ENCODE results near the gene AP5Z1. TPM values are rescaled to one million over a fixed set of nuclear protein-coding genes. Genes with fewer than 3 reads are reported as not detected.

AP5Z1 gene
- total RNA-seq, 1 experiment from 2014 or later = 38.3 TPM

DNA sequence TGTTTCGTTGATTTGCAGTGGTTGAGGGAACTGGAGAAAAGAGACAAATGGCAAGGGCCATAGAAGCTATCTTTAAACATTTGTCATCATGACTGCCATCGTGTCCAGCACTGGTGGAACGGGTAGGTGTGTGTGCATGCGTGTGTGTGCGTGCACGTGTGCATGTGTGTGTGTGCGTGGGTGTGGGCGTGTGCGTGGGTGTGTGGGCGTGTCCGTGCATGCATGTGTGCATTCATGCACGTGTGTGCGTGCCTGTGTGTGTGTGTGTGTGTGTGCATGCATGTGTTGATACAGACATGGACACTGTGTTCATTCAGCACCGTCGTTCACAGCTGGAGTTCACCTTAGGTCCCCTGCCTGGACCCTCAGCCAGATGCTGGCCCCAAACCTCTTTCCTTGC lies 38.1 kb upstream of the AP5Z1 start:
- Mint-ChIP-seq H3K4me3 (no peak overlapping the region), H3K4me1 (peaks cover 14 to 15% of the 10 kb centered on the region in 2 experiments)
- no peak overlapping the region for H3K27ac ChIP-seq (ENCODE audit: insufficient read length, low read depth, low read length)

More for the DNA sequence above, 38.1 kb upstream of the AP5Z1 start:
- Histone ChIP-seq H3K4me1 (ENCODE audit: insufficient read depth, low read length) (no peaks in the 10 kb centered on the region), H3K56ac (ENCODE audit: insufficient read length, low read depth, low read length) (no peak overlapping the region), H4K20me1 (ENCODE audit: control insufficient read depth, insufficient read depth, insufficient read length) (no peaks in the 10 kb centered on the region), H4K8ac (replicated peaks; ENCODE audit: insufficient read length, low read depth, low read length) (no peak overlapping the region), H2BK120ac (ENCODE audit: low read depth, low read length, poor library complexity, severe bottlenecking) (no peak overlapping the region), H2AFZ (ENCODE audit: low read length) (no peak overlapping the region), H3K23ac (ENCODE audit: insufficient read length, low read depth, low read length) (no peak overlapping the region), H2AK5ac (ENCODE audit: insufficient read length, low read length) (no peak overlapping the region), H3K23me2 (ENCODE audit: insufficient read length, low read depth, low read length, poor library complexity, severe bottlenecking) (no peaks in the 10 kb centered on the region), H3K18ac (ENCODE audit: insufficient read length, low read depth, low read length) (peak overlapping the region; percentile 2), H2BK5ac (ENCODE audit: insufficient read length, low read length) (no peak overlapping the region), H3K9me3 (ENCODE audit: control insufficient read depth, low read depth, low read length) (no peaks in the 10 kb centered on the region), H3K27me3 (ENCODE audit: insufficient read depth, low read length) (no peaks in the 10 kb centered on the region; the same call in 1 of the 2 replicates), H2BK15ac (ENCODE audit: low read depth, low read length) (no peak overlapping the region), H3K4me2 (ENCODE audit: insufficient read depth, insufficient read length, low read length) (no peak overlapping the region), H4K91ac (ENCODE audit: insufficient read length, low read depth, low read length) (no peak overlapping the region), H2BK20ac (ENCODE audit: low read depth, low read length, poor library complexity, severe bottlenecking) (no peak overlapping the region), H3K4ac (ENCODE audit: low read depth, low read length) (no peak overlapping the region), H3K79me2 (ENCODE audit: insufficient read depth, low read length) (no peaks in the 10 kb centered on the region), H2BK12ac (ENCODE audit: insufficient read length, low read depth, low read length) (no peak overlapping the region), H3K14ac (ENCODE audit: insufficient read depth, low read length) (no peak overlapping the region), H3K9ac (ENCODE audit: extremely low read depth, insufficient read length, low read length) (no peak overlapping the region), H3T11ph (ENCODE audit: low read length) (no peak overlapping the region), H4K5ac (ENCODE audit: insufficient read length, low read depth, low read length) (no peak overlapping the region), H3K79me1 (ENCODE audit: insufficient read depth, low read depth, low read length, poor library complexity, severe bottlenecking) (no peaks in the 10 kb centered on the region)
- Mint-ChIP-seq H3K9me3 (no peaks in the 10 kb centered on the region; a peak in 1 of 5 replicates), H3K36me3 (ENCODE audit: insufficient read depth in 1 of 3, low read depth in 3 of 3) (peaks cover 9 to 14% (median 13%) of the 10 kb centered on the region in 3 experiments), H3K27ac (peak overlapping the region in 1 of 3 experiments; percentile 30; a peak in 1 of 7 replicates), H3K27me3 (ENCODE audit: low read depth) (peaks cover 54% of the 10 kb centered on the region)
- no CpG with 5 or more reads among the region's 15 CpGs for WGBS (ENCODE audit: extremely low coverage, insufficient read length, low lambda C conversion rate)
- DNase-seq = no peak
- no peak for TF ChIP-seq CTCF (conservative IDR thresholded peaks at IDR 0.05)

Data from H9 (cell line).